ENCODE results near the gene CCDC201. TPM values are rescaled to one million over a fixed set of nuclear protein-coding genes. Genes with fewer than 3 reads are reported as not detected.
"Not testable (repeated sequence)": the region's sequence is repeated elsewhere in the genome, so short reads cannot be mapped to it uniquely, and the experiment has no call there.

CCDC201 gene
- polyA plus RNA-seq, 1 experiment: not detected

GRCh38 chr7:45827731-45828130 is 45.2 kb downstream of the CCDC201 start:
- H3K27ac ChIP-seq (ENCODE audit: low read depth, low read length); H3K9me3 ChIP-seq (ENCODE audit: control insufficient read depth, insufficient read depth, low read length); POLR2A ChIA-PET; H3K4me3 ChIP-seq (ENCODE audit: low read depth, low read length); H3K27me3 ChIP-seq (ENCODE audit: control insufficient read depth, insufficient read depth, low read length); DNase-seq (ENCODE audit: low read depth, low spot score); CTCF ChIA-PET: not testable (repeated sequence)

- H3K4me3 ChIP-seq (ENCODE audit: low read depth, low read length); CTCF ChIA-PET; H3K27ac ChIP-seq (ENCODE audit: low read depth, low read length); H3K9me3 ChIP-seq (ENCODE audit: control insufficient read depth, insufficient read depth, low read length); H3K27me3 ChIP-seq (ENCODE audit: control insufficient read depth, insufficient read depth, low read length); POLR2A ChIA-PET; DNase-seq (ENCODE audit: low read depth, low spot score): not testable (repeated sequence)
Observed at GRCh38 chr7:45826550-45826949, 46.3 kb downstream of the CCDC201 start.

DNA sequence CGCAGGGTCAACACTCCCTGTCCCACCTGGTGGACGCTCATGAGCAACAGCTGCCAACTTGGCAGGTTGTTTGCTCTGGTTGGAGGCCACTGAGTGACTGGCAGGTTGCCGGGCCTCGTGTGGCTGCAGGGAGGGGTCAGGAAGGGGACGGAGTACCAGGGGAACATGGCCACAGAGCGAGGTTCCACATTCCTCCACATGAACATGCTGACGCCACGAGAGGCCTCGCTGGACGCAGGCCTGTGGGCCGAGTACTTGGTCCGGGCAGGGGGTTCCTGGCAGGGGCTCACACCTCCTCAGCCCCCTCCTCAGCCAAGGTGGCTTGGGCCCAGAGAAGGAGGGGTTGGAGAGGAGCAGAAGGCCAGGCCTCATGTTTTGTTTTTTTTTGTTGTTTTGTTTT is 54.1 kb downstream of the CCDC201 start:
- CTCF ChIA-PET; H3K9me3 ChIP-seq (ENCODE audit: control insufficient read depth, insufficient read depth, low read length); POLR2A ChIA-PET; H3K27ac ChIP-seq (ENCODE audit: low read depth, low read length); H3K4me3 ChIP-seq (ENCODE audit: low read depth, low read length); H3K27me3 ChIP-seq (ENCODE audit: control insufficient read depth, insufficient read depth, low read length); DNase-seq (ENCODE audit: low read depth, low spot score): not testable (repeated sequence)

GRCh38 chr7:45817913-45818312 is 55.0 kb downstream of the CCDC201 start:
- CTCF ChIA-PET; H3K4me3 ChIP-seq (ENCODE audit: low read depth, low read length); H3K9me3 ChIP-seq (ENCODE audit: control insufficient read depth, insufficient read depth, low read length); POLR2A ChIA-PET; H3K27me3 ChIP-seq (ENCODE audit: control insufficient read depth, insufficient read depth, low read length); DNase-seq (ENCODE audit: low read depth, low spot score); H3K27ac ChIP-seq (ENCODE audit: low read depth, low read length): not testable (repeated sequence)

- H3K4me3 ChIP-seq (ENCODE audit: low read depth, low read length); H3K27ac ChIP-seq (ENCODE audit: low read depth, low read length); H3K9me3 ChIP-seq (ENCODE audit: control insufficient read depth, insufficient read depth, low read length); CTCF ChIA-PET; H3K27me3 ChIP-seq (ENCODE audit: control insufficient read depth, insufficient read depth, low read length); POLR2A ChIA-PET; DNase-seq (ENCODE audit: low read depth, low spot score): not testable (repeated sequence)
Observed at GRCh38 chr7:45817016-45817415, 55.9 kb downstream of the CCDC201 start.

DNA sequence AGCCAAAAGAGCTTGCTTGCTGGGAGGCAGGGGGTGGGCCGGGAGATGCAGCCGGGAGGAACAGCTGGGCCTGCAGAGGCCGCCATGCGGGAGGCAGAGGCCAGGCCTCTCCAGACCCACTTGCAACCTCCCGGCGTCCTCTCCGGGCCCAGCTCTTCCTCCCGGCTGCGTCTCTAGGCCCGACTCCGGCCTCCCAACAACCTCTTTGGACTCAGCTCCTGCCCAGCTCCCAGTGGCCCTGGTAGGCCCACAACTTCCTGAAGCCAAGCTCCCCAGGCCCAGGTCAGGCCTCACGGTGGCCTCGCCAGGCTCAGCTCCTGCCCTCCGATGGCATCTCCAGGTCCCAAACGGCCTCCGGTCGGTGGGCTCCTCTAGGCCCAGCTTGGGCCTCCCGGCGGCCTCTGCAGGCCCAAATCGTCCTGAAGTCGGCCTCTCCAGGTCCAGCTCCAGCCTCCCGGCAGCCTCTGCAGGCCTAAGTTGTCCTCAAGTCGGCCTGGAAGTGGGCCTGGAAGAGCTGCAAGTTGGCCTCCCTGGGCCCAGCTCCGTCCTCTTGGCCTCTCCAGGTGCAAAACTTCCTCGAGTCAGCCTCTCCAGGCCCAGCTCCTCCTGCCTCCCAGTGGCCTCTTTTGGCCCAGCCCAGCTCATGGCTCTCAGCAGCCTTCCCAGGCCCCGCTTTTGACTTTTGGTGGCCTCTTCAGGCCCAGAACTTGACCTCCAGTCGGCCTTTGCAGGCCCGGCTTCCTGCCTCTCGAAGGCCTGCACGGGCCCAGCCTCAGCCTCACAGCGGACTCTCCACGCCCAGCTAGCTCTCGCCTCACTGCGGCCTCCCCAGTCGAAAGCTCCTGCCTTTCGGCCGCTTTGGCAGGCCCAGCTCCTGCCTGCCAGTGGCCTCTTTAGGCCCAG is 58.4 kb downstream of the CCDC201 start:
- H3K4me3 ChIP-seq (ENCODE audit: low read depth, low read length); POLR2A ChIA-PET; CTCF ChIA-PET; H3K27ac ChIP-seq (ENCODE audit: low read depth, low read length); H3K9me3 ChIP-seq (ENCODE audit: control insufficient read depth, insufficient read depth, low read length); DNase-seq (ENCODE audit: low read depth, low spot score); H3K27me3 ChIP-seq (ENCODE audit: control insufficient read depth, insufficient read depth, low read length): not testable (repeated sequence)

DNA sequence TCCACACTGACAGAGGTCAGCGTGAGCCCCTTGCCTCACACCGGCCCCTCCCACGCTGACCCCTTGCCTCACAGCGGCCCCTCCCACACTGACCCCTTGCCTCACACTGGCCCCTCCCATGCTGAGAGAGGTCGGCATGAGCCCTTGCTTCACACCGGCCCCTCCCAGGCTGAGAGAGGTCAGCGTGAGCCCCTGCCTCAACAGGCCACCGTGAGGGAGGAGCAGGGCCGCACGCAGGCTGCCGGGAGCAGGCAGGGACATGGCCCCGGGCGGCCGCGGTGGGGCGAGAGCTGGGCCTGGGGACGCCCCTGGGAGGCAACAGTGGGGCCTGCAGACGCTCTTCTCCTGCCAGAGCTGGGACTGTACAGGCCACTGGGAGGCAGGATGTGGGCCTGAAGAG is 59.1 kb downstream of the CCDC201 start:
- CTCF ChIA-PET; DNase-seq (ENCODE audit: low read depth, low spot score); POLR2A ChIA-PET: not testable (repeated sequence)

DNA sequence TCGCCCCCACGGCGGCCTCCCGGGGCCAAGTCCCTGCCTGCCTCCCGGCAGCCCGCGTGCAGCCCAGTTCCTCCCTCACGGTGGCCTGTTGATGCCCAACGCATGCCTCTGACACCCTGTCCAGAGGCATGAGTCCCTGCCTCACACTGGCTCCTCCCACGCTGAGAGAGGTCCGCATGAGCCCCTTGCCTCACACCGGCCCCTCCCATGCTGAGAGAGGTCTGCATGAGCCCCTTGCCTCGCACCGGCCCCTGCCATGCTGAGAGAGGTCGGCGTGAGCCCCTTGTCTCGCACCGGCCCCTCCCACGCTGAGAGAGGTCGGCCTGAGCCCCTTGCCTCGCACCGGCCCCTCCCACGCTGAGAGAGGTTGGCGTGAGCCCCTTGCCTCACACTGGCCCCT is 59.9 kb downstream of the CCDC201 start:
- Histone ChIP-seq H3K27ac (ENCODE audit: low read depth, low read length) (no peak overlapping the region), H3K27me3 (ENCODE audit: control insufficient read depth, insufficient read depth, low read length) (no peaks in the 10 kb centered on the region), H3K9me3 (ENCODE audit: control insufficient read depth, insufficient read depth, low read length) (no peaks in the 10 kb centered on the region; the same call in 1 of the 2 replicates), H3K4me3 (ENCODE audit: low read depth, low read length) (no peak overlapping the region)
- no peak for DNase-seq (ENCODE audit: low read depth, low spot score)
- POLR2A ChIA-PET: no interaction called here
- CTCF ChIA-PET: no interaction called here
- TF ChIP-seq, protein P1, sequence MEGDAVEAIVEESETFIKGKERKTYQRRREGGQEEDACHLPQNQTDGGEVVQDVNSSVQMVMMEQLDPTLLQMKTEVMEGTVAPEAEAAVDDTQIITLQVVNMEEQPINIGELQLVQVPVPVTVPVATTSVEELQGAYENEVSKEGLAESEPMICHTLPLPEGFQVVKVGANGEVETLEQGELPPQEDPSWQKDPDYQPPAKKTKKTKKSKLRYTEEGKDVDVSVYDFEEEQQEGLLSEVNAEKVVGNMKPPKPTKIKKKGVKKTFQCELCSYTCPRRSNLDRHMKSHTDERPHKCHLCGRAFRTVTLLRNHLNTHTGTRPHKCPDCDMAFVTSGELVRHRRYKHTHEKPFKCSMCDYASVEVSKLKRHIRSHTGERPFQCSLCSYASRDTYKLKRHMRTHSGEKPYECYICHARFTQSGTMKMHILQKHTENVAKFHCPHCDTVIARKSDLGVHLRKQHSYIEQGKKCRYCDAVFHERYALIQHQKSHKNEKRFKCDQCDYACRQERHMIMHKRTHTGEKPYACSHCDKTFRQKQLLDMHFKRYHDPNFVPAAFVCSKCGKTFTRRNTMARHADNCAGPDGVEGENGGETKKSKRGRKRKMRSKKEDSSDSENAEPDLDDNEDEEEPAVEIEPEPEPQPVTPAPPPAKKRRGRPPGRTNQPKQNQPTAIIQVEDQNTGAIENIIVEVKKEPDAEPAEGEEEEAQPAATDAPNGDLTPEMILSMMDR (IDR thresholded peaks at IDR 0.05; ENCODE audit: low read depth, low read length): no peak

More for the DNA sequence above, 59.1 kb downstream of the CCDC201 start:
- not testable (repeated sequence) for H3K27ac ChIP-seq (ENCODE audit: low read depth, low read length); H3K4me3 ChIP-seq (ENCODE audit: low read depth, low read length); H3K27me3 ChIP-seq (ENCODE audit: control insufficient read depth, insufficient read depth, low read length); H3K9me3 ChIP-seq (ENCODE audit: control insufficient read depth, insufficient read depth, low read length)

DNA sequence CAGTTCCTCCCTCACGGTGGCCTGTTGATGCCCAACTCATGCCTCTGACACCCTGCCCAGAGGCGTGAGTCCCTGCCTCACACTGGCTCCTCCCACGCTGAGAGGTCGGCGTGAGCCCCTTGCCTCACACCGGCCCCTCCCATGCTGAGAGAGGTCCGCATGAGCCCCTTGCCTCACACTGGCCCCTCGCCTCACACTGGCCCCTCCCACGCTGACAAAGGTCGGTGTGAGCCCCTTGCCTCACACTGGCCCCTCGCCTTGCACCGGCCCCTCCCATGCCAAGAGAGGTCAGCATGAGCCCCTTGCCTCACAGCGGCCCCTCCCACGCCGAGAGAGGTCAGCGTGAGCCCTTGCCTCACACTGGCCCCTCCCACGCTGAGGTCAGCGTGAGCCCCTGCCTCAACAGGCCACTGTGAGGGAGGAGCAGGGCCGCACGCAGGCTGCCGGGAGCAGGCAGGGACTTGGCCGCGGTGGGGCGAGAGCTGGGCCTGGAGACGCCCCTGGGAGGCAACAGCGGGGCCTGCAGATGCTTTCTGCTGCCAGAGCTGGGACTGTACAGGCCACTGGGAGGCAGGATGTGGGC is 61.1 kb downstream of the CCDC201 start:
- POLR2A ChIA-PET; H3K9me3 ChIP-seq (ENCODE audit: control insufficient read depth, insufficient read depth, low read length); H3K4me3 ChIP-seq (ENCODE audit: low read depth, low read length); CTCF ChIA-PET; H3K27ac ChIP-seq (ENCODE audit: low read depth, low read length); DNase-seq (ENCODE audit: low read depth, low spot score); H3K27me3 ChIP-seq (ENCODE audit: control insufficient read depth, insufficient read depth, low read length): not testable (repeated sequence)

DNA sequence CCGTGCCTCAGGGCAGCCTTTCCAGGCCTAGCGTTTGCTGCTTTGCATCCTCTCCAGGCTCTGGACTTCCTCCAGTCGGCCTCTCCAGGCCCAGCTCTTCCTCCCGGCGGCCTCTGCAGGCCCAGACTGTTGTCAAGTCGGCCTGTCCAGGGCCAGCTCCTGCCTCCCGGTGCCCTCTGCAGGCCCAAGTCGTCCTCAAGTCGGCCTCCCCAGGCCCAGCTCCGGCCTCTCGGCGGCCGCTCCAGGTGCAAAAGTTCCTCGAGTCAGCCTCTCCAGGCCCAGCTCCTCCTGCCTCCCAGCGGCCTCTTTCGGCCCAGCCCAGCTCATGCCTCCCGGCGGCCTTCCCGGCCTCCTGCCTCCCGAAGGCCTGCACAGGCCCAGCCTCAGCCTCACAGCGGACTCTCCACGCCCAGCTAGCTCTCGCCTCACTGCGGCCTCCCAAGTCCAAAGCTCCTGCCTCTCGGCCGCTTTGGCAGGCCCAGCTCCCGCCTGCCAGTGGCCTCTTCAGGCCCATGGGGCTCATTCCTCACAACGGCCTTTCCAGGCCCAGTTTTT is 62.4 kb downstream of the CCDC201 start:
- H3K4me3 ChIP-seq (ENCODE audit: low read depth, low read length); H3K27ac ChIP-seq (ENCODE audit: low read depth, low read length); DNase-seq (ENCODE audit: low read depth, low spot score); H3K27me3 ChIP-seq (ENCODE audit: control insufficient read depth, insufficient read depth, low read length); CTCF ChIA-PET; POLR2A ChIA-PET; H3K9me3 ChIP-seq (ENCODE audit: control insufficient read depth, insufficient read depth, low read length): not testable (repeated sequence)

Data from AG04450 (cell line).